ENCODE measurements around the gene ZNF823. TPM values are rescaled to one million over a fixed set of nuclear protein-coding genes. Genes with fewer than 3 reads are reported as not detected.

The ZNF823 gene
- total and polyA plus RNA-seq, 2 of the 4 experiments (the other 2 are of a cell fraction), result 2.2 to 9.3 TPM

GRCh38 chr19:11756965-11757364 is 18.2 kb upstream of the ZNF823 start:
- no peaks in the 10 kb centered on the region for H3K79me1 ChIP-seq (ENCODE audit: low read depth in 1 of 2, low read length in 2 of 2)
- dilution Hi-C loops (cut with HindIII; ENCODE audit: low sequenced_read_pairs, unreplicated experiment), result no loop called here
- ATAC-seq (ENCODE audit: low read depth), result no peak

More at GRCh38 chr19:11756965-11757364, 18.2 kb upstream of the ZNF823 start:
- DNase-seq, result no peak
- ChIA-PET POLR2A (ENCODE audit: unreplicated experiment) (no interaction called here), CTCF (no interaction called here)
- no CpG with 5 or more reads among the region's 1 CpG for WGBS, 2 experiments (ENCODE audit: extremely low coverage in 2 of 2, insufficient read length in 1 of 2)
- no peak overlapping the region for H3K4me3 ChIP-seq (ENCODE audit: insufficient read depth, low read depth, low read length)
- no peak overlapping the region for H2AFZ ChIP-seq (replicated peaks; ENCODE audit: low read length, poor library complexity)
- H2BK120ac ChIP-seq (ENCODE audit: low read depth, low read length), result no peak overlapping the region
- H4K91ac ChIP-seq (ENCODE audit: insufficient read depth, low read depth, low read length), result no peak overlapping the region
- intact Hi-C loops (cut with micrococcal nuclease), result no loop called here
- H4K8ac ChIP-seq (ENCODE audit: low read depth in 2 of 2, low read length in 2 of 2), result no peak overlapping the region
- H4K20me1 ChIP-seq (ENCODE audit: insufficient read depth, low read length), result no peaks in the 10 kb centered on the region
- no peak overlapping the region for H2BK20ac ChIP-seq (ENCODE audit: low read depth, low read length)
- no peaks in the 10 kb centered on the region for H3K36me3 ChIP-seq (ENCODE audit: control insufficient read depth, insufficient read depth, low read length)
- no peak overlapping the region for H3K9ac ChIP-seq (ENCODE audit: low read depth, low read length)
- H3K4me1 ChIP-seq (ENCODE audit: control insufficient read depth, insufficient read depth, low read length), result no peaks in the 10 kb centered on the region
- no peak overlapping the region for H2BK15ac ChIP-seq (ENCODE audit: low read depth, low read length)
- no peak overlapping the region for H3K56ac ChIP-seq (ENCODE audit: extremely low read depth, insufficient read depth, low read length)
- no peak overlapping the region for H2AK9ac ChIP-seq (replicated peaks; ENCODE audit: low read depth, low read length, poor library complexity)
- no peak overlapping the region for H3K27ac ChIP-seq (ENCODE audit: insufficient read depth, low read length)
- H2BK5ac ChIP-seq (ENCODE audit: low read depth, low read length, poor library complexity, severe bottlenecking), result no peak overlapping the region
- TF ChIP-seq RAD21 (IDR thresholded peaks at IDR 0.05; ENCODE audit: low read length) (no peak), FOS (IDR thresholded peaks at IDR 0.05; ENCODE audit: low read depth, low read length) (no peak), CTCF (conservative IDR thresholded peaks at IDR 0.05; ENCODE audit: low read depth, low read length) (no peak), RCOR1 (IDR thresholded peaks at IDR 0.05; ENCODE audit: insufficient replicate concordance, low read length) (no peak), ELK1 (IDR thresholded peaks at IDR 0.05; ENCODE audit: borderline replicate concordance, low read depth, low read length) (no peak), USF2 (IDR thresholded peaks at IDR 0.05; ENCODE audit: low read depth, low read length) (no peak), BHLHE40 (IDR thresholded peaks at IDR 0.05; ENCODE audit: low read depth, low read length) (no peak), CHD1 (IDR thresholded peaks at IDR 0.05; ENCODE audit: low read depth, low read length) (no peak), SMC3 (IDR thresholded peaks at IDR 0.05; ENCODE audit: low read depth, low read length) (no peak), NFE2L2 (IDR thresholded peaks at IDR 0.05; ENCODE audit: low read depth, low read length) (no peak), MAZ (IDR thresholded peaks at IDR 0.05; ENCODE audit: borderline replicate concordance, low read depth, low read length) (no peak), MXI1 (IDR thresholded peaks at IDR 0.05; ENCODE audit: borderline replicate concordance, low read depth, low read length) (no peak), POLR2A (IDR thresholded peaks at IDR 0.05; ENCODE audit: low read depth, low read length) (no peak)
- no peak overlapping the region for H3K14ac ChIP-seq (replicated peaks; ENCODE audit: low read depth, low read length)
- H3K9me3 ChIP-seq (ENCODE audit: control insufficient read depth, insufficient read depth, low read length), result peaks cover 9% of the 10 kb centered on the region; the same call in 1 of the 2 replicates
- no peaks in the 10 kb centered on the region for H3K9me1 ChIP-seq (ENCODE audit: insufficient read depth, low read length)
- H2AK5ac ChIP-seq (ENCODE audit: low read depth, low read length), result no peak overlapping the region
- no peak overlapping the region for H3K23ac ChIP-seq (ENCODE audit: low read depth, low read length)
- BruUV-seq (replicated peaks), result no TSS peak
- no peak overlapping the region for H3K4me2 ChIP-seq (ENCODE audit: low read depth, low read length)
- H3K27me3 ChIP-seq (ENCODE audit: control insufficient read depth, insufficient read depth, low read length), result no peaks in the 10 kb centered on the region
- in situ Hi-C loops (cut with MboI; ENCODE audit: low sequenced_read_pairs), result no loop called here
- H4K5ac ChIP-seq (ENCODE audit: low read depth, low read length), result no peak overlapping the region
- H3K4ac ChIP-seq (ENCODE audit: low read depth, low read length), result no peak overlapping the region
- H3K18ac ChIP-seq (ENCODE audit: low read depth, low read length), result no peak overlapping the region
